ENCODE results near the gene UBQLN4.

- TF ChIP-seq YY1 (IDR thresholded peaks at IDR 0.05), result no peak
- TF ChIP-seq, protein P1, sequence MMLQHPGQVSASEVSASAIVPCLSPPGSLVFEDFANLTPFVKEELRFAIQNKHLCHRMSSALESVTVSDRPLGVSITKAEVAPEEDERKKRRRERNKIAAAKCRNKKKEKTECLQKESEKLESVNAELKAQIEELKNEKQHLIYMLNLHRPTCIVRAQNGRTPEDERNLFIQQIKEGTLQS (IDR thresholded peaks at IDR 0.05), result no peak
- TF ChIP-seq, protein P2, sequence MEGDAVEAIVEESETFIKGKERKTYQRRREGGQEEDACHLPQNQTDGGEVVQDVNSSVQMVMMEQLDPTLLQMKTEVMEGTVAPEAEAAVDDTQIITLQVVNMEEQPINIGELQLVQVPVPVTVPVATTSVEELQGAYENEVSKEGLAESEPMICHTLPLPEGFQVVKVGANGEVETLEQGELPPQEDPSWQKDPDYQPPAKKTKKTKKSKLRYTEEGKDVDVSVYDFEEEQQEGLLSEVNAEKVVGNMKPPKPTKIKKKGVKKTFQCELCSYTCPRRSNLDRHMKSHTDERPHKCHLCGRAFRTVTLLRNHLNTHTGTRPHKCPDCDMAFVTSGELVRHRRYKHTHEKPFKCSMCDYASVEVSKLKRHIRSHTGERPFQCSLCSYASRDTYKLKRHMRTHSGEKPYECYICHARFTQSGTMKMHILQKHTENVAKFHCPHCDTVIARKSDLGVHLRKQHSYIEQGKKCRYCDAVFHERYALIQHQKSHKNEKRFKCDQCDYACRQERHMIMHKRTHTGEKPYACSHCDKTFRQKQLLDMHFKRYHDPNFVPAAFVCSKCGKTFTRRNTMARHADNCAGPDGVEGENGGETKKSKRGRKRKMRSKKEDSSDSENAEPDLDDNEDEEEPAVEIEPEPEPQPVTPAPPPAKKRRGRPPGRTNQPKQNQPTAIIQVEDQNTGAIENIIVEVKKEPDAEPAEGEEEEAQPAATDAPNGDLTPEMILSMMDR (IDR thresholded peaks at IDR 0.05; ENCODE audit: low read depth, low read length, missing input control), result no peak
- no peak for TF ChIP-seq JUND (IDR thresholded peaks at IDR 0.05)
- TF ChIP-seq REST (IDR thresholded peaks at IDR 0.05), result no peak
- TF ChIP-seq TAF1 (conservative IDR thresholded peaks at IDR 0.05), result no peak
- TF ChIP-seq GABPA (IDR thresholded peaks at IDR 0.05 in 1 of 2, conservative IDR thresholded peaks at IDR 0.05 in 1 of 2), result no peak
- TF ChIP-seq RAD21 (IDR thresholded peaks at IDR 0.05), result no peak
- TF ChIP-seq FOXA1 (IDR thresholded peaks at IDR 0.05), result no peak
- TF ChIP-seq, protein P3, sequence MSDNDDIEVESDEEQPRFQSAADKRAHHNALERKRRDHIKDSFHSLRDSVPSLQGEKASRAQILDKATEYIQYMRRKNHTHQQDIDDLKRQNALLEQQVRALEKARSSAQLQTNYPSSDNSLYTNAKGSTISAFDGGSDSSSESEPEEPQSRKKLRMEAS (IDR thresholded peaks at IDR 0.05), result no peak
- no peak for TF ChIP-seq EGR1 (IDR thresholded peaks at IDR 0.05; ENCODE audit: low read depth in 2 of 2)
- TF ChIP-seq HNF4A (conservative IDR thresholded peaks at IDR 0.05), result no peak
- TF ChIP-seq RXRA (IDR thresholded peaks at IDR 0.05), result no peak
These were observed 31.6 kb downstream of the UBQLN4 start for GRCh38 chr1:156021954-156022353.

All from liver (tissue), 3 donors.